HT1080 (cell line): ENCODE results near the gene DCAKD. TPM values are rescaled to one million over a fixed set of nuclear protein-coding genes. Genes with fewer than 3 reads are reported as not detected.

Experiments
- DNase-seq: peaks from one replicate; pipeline ENCODE4 v3.0.0-alpha.2; 2015; ENCODE audit warnings: low read depth
- total RNA-seq: library from RNA; depleted of rRNA; stranded (reverse); fragments of >200 nt; shearing (Covaris generic); gene quantifications from 2 replicates; pipeline ENCODE4 v1.2.3, GENCODE V29; 2014

The DCAKD gene
- total RNA-seq, 1 experiment from 2014 or later = 23.1 TPM

DNA sequence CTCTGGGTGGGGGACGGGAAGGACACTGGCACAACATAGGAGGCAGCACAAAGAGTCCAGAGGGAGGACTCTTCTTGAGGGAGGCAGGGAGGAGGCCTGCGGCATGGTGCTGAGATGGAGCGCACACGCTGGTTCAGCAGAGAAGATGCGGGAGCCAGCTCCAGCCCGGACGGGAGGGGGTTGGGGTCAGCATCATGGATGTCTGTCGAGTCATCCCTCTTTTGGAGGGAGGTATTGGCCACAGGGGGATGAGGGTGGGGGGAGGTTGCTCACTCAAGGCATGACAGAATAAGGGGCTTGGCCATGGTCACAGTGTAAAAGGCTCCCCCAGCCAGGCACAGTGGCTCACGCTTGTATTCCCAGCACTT is 19.3 kb downstream of the DCAKD start:
- DNase-seq = no peak

DNA sequence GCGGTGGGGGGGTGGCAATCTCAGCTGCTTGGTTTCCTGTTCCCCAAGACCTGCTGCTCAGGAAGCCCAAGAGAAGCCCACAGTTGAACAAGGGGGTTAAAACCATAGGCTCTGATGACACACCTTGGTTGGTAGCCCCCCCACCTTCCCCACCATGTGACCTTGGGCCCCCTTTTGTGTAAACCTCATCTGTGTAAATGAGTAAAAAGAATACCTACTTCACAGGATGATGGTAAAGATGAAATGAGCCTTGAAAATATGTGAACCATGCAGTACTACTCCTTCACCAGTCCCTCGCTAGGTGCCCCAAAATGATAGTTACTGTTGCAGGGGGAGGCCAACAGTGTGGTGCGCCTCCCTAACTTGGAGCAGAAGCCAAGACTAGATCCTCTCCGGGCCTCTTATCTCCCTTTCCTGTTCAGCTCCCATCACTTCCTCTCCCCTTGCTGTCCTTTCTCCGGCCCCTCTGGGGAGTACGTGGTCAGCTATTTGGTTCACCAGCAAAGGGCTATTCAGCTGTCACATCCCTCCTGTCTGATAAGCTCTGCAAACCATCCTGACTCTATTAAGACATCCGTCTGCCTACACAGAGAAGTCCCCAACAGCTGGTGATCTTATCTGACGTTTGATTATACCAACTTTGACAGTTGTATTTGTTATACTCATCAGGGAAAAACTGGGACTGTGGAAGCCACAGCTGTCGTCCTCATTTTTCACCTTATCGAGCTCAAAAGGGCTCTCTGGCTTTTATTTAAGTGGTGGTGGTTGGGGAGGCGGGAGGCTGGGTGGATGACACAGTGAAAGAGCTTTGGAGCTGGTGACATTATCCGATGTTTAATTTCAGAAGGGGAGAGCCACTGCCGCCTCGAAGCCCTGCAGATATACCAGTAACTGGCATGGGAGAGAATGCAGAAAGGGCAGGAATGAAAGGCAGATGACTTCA is 19.9 kb downstream of the DCAKD start:
- no peak for DNase-seq

DNA sequence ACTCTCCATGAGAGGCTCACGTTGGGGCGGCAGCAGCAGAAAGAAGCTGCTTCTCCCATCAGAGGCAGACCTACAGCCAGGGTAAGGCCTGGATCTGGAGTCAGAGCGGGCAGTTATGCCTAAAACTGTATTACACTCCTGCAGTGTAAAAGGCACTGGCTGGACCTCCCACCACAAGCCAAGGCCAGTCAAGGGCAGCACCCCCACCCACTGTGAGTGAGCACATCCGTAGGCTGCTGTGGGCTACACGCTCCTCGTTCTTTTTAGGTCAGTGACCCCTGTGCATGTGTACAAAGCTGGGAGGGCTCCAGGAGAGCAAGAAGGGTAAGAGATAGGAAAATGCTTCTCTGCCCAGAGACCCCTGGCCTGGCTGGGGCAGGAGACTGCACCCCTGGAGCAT is 20.7 kb downstream of the DCAKD start:
- DNase-seq = no peak

DNA sequence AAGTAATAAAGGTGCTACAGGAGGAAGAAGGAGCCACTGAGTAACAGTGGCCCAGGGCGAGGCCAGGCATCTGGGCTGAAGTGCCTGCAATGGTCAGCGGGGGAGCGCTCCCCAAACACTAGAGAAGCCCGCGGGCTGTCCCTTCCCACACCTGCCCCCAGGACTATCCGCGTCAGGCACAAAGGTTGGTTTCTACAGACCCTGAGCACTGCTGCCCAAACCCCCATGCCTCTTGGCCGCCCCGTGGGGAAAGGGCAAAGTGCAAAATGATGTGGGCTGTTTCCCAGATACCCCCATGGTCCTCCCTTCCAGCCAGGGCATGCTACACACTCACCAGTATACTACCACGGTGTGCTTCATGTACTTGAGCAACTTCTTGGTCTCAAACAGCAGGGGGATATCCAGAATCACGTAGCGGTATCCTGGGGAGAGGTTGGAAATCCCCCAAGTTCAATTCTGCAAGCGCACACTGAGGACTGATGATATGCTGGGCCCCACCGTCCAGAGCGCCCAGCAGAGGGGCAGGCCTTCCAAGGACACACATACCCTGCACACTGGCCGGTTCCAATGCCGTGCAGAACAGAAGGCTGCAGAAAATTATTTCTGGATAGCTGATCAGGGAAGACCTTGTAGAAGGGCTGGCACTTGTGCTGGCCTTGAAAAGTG is 21.5 kb downstream of the DCAKD start:
- no peak for DNase-seq

DNA sequence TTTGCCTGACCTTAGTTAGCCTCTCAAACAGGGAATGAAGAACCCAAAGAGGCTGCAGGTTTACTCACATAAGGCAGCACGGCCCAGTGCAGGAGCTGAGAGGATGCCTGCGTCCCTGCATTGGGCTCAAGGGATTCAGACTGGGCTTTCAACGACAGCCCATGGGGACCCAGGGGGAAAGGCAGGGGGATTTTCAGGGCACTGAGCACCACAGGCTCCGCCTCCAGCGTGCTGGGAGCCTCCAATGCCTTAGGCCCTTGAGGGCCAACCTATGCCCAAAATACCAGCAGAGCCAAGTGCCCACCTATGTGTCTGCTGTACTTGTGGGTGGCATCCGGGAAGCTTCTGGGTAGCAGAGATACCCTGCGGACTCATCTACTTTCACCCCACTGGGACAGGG is 22.3 kb downstream of the DCAKD start:
- DNase-seq = no peak

DNA sequence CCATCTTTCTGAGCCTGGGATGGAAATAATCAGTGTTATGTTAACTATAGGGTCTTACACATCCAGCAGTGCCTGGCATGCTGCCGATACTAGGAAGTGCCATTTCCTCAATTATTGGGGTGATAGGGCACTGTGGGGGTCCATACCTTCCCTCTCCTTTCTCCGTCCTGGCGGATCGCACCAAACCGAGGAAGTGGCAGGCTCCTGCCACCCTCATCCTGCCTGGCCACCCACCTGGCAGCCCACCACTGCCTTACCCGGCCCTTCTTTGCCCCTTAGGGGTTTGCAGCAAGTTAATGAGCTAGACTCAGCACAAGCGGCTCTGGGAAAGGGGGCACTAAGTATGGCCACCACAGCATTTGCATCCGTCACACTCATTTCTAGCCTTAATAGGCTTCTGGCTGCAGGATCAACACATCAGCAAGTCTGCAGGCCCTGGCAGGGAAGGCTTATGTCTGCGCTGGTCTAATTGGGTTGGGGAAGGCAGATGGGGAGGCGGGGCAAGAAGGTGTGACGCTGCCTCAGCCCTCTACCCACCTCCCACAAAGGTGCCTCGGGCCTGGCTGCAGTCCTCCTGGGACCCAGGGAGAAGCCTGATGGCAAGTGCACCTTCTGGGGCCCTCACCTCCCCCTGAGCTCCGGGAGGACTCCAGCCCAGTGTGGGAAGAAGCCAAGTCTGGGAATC is 28.6 kb downstream of the DCAKD start:
- DNase-seq = no peak

DNA sequence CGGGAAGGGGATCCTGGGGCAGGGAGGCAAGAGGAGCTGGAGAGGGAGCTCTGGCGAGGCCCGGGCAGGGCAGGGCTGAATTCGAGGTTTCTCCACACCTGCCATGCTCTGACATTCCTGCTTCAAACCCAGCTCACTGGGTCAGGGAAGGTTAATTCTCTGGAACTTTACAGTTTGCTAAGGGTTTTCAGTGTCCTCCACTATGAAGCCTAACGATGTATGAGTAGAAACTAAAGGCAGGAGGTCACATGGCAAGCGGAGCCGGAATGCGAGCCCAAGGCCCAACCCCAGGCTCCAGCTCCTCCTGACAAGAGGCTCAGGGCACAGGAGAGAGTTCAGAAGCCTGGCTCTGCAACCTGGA is 29.2 kb downstream of the DCAKD start:
- no peak for DNase-seq

DNA sequence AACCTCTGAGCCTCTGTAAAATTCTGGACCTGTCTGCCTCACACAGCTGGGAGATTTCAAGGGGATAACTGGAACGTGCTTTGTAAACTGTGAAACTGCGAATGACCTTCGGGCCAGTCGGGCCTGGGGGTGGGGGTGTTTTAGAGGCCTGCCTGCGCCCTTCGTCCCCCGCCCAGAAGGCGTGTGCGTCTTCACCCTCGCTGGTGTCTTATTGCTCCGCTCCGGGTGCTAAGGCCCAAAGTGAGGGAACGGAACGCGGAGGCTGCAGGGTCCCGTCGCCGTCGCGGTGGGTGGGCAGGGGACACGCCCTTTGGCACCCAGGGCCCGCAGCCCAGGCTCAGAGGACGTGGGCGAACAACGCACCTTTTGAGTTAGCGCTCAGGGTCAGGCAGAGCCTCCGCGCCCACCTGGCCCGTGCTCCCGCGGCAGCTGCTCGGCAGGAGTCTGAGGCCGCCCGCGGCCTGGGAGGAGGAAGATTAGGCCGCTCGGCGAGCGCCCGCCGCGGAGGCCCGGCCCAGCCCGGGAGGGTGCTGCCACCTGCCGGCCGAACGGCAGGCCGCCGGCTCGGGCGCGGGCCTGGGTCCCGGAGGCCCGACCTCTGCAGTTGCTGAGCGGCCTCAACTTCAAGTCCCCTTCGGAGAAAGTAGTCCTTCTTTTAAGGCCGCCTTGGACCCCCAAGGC is 29.7 kb downstream of the DCAKD start:
- DNase-seq = no peak

DNA sequence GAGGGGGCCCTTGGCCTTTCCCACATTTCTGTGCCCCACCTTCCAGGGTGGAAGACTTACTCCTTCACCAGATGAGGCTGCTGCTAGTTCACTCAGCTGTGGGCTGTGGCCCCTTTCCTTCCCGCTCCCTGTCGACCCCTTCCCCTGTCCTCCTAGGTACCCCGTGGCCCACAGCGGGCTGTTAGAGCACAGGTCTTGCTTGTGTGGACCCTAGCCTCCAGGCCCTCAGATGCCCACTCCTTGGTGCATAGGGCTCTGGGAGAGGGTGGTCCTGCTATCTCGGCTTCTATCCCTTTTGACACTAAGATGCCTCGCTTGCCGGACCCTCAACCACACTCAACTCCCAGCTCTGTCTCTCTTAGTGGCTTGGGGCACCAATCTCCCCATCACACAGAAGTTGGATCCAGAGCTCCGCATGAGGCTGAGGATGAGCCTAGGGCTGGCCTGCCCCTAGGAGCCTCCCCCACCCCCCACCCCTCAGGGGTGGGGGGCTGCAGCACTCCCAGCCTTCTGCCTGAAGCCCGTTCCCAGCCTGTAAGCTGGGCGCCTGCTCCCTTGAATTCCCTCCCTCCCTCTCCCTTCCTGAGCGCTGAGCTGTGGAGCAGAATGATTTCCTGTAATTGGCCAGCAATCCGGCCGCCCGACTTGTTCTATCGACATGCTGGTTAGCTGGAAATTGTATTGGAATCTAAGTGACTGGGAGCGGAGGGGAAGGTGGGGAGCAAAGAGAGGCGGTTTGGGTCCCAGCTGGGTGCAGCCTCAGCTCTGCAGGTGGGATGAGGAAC is 30.9 kb downstream of the DCAKD start:
- DNase-seq = no peak

DNA sequence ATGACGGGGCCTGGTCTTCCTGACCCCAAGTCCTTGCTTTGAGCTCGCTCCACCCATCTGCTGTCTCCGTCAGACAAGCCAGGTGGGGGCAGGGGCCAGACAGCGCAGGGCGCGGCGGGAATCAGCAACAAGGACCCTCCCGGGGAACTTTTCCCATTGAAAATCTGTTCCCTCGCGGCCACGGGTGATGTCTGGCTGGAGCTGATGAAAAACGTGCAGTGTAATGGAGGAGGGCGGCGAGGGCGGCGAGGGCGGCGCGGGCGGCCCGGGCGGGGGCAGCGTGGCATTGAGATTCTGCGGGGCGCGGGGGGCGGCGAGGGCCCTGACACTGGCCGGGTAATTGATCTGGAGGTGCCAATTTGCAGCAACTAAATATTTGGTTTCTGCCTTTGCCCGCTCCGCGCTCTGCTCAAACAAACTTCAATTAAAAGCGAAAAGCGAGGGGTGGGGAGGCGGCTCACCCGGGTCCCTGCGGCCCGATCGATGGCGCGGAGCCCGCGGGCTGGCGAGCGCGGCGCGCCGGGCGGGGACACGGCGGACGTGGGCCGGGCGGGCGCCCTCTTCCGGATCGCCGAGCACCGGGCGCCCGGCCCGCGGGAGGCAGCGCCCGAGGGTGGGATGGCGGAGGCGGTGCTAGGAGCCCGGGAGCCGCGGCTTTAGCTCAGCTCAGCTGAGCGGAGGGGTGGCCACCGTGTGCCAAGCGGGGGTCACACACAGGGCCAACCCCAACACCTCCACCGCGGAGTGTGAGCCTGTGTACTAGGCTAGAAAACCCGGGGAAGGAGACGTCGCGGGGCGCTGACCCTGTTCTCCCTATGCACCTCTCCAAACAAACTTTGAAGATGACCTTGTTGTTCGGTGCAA is 32.4 kb downstream of the DCAKD start:
- peak; percentile 21 for DNase-seq

DNA sequence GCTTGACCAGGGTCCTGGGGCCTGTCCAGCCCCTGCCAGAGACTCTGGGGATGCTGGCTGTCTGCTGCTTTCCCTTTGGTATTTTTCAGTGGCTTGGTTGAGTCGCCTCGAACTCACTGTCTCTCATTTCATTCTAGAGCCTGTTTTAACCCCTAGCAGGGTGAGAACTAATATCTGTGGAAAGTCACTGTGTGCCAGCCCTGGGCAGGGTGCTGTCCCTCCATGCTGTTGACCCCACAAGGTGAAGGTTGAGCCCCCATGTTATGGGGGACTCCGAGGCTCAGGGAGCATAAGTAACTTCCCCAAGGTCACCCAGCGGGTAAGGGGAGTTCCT is 33.0 kb downstream of the DCAKD start:
- DNase-seq = no peak

DNA sequence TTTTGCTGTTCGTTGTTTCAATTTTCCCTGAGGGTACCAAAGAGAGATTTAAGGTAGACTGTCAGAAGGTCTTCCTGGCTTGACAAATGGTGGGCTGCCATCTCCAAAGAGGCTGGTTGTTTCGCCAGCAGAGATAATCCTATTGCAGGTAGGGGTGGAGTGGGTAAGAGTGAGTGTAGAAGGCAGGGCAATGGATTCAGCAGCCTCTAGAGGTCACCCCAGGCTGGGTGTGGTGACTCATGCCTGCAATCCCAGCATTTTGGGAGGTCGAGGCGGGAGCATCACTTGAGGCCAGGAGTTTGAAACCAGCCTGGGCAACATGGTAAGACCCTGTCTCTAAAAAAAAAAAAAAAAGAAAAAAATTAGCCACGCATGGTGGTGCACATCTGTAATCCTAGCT is 34.6 kb downstream of the DCAKD start:
- DNase-seq = peak; percentile 40

DNA sequence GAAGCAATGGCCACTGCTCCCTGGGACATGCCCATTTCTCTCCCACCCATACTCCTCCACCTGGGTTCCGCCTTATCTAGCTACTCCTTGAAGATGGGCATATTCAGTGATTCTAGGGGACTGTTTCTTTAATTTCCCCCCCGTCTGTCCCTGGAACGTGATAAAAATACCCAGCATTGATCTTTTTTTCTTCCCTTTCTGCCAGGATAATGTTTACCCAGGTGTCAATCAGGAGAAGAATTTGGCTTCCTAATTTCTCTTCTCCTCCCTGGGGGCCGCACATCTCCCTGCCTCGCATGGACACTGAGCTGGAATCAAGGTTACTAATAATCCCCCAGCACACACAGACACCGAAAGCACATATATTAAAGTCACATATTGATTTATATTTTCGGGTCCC is 35.2 kb downstream of the DCAKD start:
- DNase-seq = no peak

DNA sequence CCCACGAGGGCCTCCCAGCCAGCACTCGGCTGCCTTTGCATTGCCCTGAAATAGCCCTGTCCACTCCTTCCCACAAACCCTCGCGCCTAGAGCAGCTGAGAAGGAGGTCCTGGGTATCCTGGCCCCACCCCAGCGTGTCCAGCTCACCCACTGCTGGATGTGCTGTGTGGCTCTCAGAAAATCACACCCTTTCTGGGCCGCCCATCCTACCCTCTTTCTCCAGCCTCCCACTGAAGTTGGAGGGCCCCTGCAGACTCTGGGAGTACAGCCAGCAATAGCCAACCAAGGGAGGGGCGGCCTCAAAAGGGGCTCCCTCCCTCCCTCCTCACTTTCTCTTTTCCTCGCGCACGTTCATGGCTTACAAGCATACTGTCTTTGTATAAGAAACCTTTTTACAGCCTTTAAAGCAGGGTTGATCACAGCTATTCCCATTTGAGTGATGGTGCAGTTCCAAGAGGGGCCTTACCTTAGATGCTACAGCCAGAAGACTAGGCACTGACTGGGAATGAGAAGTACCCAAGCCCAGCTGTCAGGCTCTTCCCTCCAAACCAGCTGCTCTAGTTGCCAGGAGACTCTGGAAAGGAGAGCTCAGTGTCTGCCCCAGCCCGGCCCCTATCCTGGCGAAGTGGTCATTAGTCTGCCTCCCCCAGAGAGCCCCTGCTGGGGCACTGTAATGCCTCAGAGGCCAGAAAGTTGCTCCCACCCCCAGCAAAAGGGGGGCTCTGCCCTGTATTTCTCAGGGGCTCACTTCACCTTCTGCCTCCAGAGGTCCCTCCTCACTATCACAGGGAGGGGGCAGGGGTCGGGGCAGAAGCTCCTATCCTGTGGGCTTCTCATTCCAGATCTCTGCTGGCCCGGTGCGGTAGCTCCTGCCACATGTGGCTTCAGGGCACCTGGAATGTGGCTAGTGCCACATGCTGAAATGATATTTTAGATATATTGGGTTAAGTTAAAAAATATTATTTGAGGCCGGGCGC is 38.1 kb downstream of the DCAKD start:
- DNase-seq = no peak

DNA sequence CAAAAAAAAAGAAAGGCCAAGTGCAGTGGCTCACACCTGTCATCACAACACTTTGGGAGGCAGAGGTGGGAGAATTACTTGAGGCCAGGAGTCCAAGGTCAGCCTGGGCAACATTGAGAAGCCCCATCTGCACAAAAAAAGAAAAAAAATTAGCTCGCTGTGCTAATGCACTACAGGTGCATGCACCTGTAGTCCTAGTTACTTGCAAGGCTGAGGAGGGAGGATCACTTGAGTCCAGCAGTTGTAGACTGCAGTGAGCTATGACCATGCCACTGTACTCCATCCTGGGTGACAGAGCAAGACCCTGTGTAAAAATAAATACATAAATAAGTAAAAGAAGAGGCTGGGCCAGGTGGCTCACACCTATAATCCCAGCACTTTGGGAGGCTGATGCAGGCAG is 39.7 kb downstream of the DCAKD start:
- no peak for DNase-seq

DNA sequence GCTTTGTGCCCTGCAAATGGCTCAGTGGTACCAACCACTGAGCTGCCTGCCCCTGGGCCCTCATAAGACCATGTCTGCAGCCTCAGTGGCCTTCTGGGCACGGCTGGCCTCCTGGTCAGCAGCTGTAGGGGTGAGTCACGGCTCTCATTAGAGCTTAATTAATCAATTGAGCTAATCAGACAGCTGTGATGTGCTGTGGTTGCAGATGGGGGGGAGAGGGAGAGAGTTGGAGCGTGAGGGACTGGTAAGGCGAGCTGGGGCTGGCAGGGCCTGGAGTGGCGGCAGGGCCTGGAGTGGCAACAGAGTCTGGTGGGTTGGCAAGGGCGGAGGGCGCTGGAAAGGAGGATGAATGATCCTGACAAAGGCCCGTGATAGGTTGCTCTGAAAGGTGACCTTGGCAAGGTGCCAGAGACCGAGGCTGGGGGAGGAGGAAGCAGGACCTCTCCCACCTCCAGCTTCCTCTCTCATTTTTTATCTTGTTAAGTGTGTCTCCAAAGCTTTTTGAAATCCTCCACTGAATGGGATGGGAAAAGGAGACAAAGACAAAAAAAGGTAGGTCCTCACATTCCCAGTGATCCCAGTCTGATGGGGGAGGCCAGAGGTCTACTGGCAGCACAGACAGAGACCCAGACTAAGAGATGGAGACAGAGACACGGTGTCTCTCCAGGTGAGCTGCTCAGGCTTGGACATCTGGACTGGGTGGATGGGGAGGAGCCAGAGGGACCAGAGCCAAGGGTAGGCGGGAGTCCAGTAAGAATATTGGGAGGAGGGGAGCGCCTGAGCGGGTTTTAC is 41.6 kb downstream of the DCAKD start:
- no peak for DNase-seq

DNA sequence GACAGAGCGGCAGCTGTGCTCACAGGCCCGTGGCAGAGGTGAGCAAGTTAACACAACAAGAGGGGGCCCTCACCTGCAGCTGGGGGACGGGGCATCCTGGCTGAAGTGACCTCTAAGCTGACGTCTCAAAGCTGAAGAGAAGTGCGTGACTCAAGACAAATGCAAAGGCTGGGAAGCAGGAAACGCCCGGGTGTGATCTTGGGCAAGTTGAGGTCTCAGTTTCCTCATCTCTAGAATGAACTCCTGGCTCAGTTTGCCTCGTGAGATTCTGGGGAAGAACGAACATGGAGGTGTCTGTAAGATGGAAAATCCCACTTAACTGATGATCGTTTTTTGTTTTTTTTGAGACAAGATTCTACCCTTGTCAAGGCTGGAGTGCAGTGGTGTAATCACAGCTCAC is 43.2 kb downstream of the DCAKD start:
- no peak for DNase-seq

DNA sequence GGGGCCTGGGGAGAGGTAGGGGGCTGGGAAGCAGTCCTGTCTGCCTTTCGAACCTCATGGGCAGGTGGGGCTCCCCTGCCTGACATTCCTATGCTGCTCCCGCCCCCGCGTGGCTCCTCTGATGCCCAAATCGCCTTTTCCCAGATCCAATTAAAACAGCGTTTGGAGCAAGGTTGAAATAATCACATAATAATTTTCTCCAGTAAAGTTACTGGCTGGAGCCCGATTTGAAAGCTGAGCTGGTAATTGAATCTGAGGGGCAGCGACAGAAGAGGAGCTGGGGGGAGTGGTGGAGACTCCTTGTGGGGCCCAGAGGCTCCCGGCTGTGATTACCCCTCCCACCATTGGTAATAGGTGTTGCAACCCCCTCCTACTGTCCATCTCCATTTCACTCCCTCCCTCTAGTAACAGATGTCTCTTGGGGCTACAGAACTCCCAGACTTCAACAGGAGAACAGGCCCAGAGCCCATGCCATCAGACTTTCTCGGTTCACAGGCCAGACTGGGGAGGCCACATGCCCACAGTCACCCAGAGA is 44.4 kb downstream of the DCAKD start:
- DNase-seq = no peak
